Measurements from ENCODE around the gene ZNF230. TPM values are rescaled to one million over a fixed set of nuclear protein-coding genes. Genes with fewer than 3 reads are reported as not detected.
A peak's percentile ranks its signal among the peaks of the same experiment; 100 is the strongest.

Gene ZNF230
- total RNA-seq, 1 experiment from 2014 or later: 4.0 TPM

- Histone ChIP-seq H3K9me3 (ENCODE audit: insufficient read depth, low read depth) (0 out of 2 replicates have a peak, but pooled peaks cover 3% of the 10 kb centered on the region), H3K4me2 (peak overlapping the region; percentile 79), H3K36me3 (ENCODE audit: low read depth) (peaks cover 4% of the 10 kb centered on the region; the same call in 1 of the 2 replicates), H3K4me1 (replicated peaks; ENCODE audit: insufficient read depth) (no peaks in the 10 kb centered on the region; the same call in 1 of the 2 replicates), H3F3A (ENCODE audit: insufficient read depth, low read depth) (no peaks in the 10 kb centered on the region), H4K20me1 (ENCODE audit: insufficient read depth) (no peaks in the 10 kb centered on the region), H3K27me3 (ENCODE audit: insufficient read depth, low read depth) (no peaks in the 10 kb centered on the region), H2AFZ (peak overlapping the region; percentile 96), H3K4me3 (peak overlapping the region; percentile 82), H3K79me2 (ENCODE audit: low read depth) (peaks cover 11% of the 10 kb centered on the region), H3K9me2 (ENCODE audit: insufficient read depth) (no peaks in the 10 kb centered on the region), H3K27ac (0 out of 2 replicates have a peak overlapping the region, but pooled peaks have one; percentile 4)
- intact Hi-C loops (cut with micrococcal nuclease; ENCODE audit: unreplicated experiment): loop anchor here (10.0 kb wide), 1 partner anchor 321 kb away; the partner anchor contains the start of gene ZNF235
- DNase-seq: no peak
- no TSS peak for BruUV-seq (replicated peaks)
- TF ChIP-seq CTCF (conservative IDR thresholded peaks at IDR 0.05) (no peak), EZH2 (IDR thresholded peaks at IDR 0.05; ENCODE audit: low read depth) (no peak)
- POLR2A ChIA-PET (ENCODE audit: unreplicated experiment): no interaction called here
- CTCF ChIA-PET: no interaction called here
Measured at GRCh38 chr19:43983544-43983911, 19.2 kb upstream of the ZNF230 start.

- BruUV-seq (replicated peaks): no TSS peak
- no peaks in the 10 kb centered on the region for H3F3A ChIP-seq (ENCODE audit: insufficient read depth, low read depth)
- H3K4me3 ChIP-seq: peak within 1 kb of the TSS; percentile 82
- CTCF ChIA-PET: no interaction called here
- H3K4me2 ChIP-seq: peak within 1 kb of the TSS; percentile 79
- DNase-seq: peak; percentile 84 to 94
- no peak for TF ChIP-seq CTCF (conservative IDR thresholded peaks at IDR 0.05)
- TF ChIP-seq EZH2 (IDR thresholded peaks at IDR 0.05; ENCODE audit: low read depth): no peak
- intact Hi-C loops (cut with micrococcal nuclease; ENCODE audit: unreplicated experiment): loop anchor here (1.0 to 10.0 kb wide), 6 partner anchors 18 to 321 kb away; partner anchors contain the start of genes ZNF221, ZNF224, ZNF225 and ZNF230
- 0 out of 2 replicates have a peak within 1 kb of the TSS, but pooled peaks have one; percentile 4 for H3K27ac ChIP-seq
- no peaks in the 10 kb centered on the region for H3K27me3 ChIP-seq (ENCODE audit: insufficient read depth, low read depth)
- no peaks in the 10 kb centered on the region for H4K20me1 ChIP-seq (ENCODE audit: insufficient read depth)
- H3K4me1 ChIP-seq (replicated peaks; ENCODE audit: insufficient read depth): no peaks in the 10 kb centered on the region; the same call in 1 of the 2 replicates
- H3K36me3 ChIP-seq (ENCODE audit: low read depth): peaks cover 9% of the 10 kb centered on the region
- H3K9me3 ChIP-seq (ENCODE audit: insufficient read depth, low read depth): 0 out of 2 replicates have a peak, but pooled peaks cover 3% of the 10 kb centered on the region
- peaks cover 11% of the 10 kb centered on the region for H3K79me2 ChIP-seq (ENCODE audit: low read depth)
- peak within 1 kb of the TSS; percentile 96 for H2AFZ ChIP-seq
- no peaks in the 10 kb centered on the region for H3K9me2 ChIP-seq (ENCODE audit: insufficient read depth)
- POLR2A ChIA-PET (ENCODE audit: unreplicated experiment): no interaction called here
Measured at GRCh38 chr19:43983912-43984686, 18.7 kb upstream of the ZNF230 start, which contains the start of gene ZNF155. Gene ZNF155, plus strand, starts transcription at chr19:43984188. Its CDS starts 4,356 bp downstream, at chr19:43988544.

- TF ChIP-seq CTCF (conservative IDR thresholded peaks at IDR 0.05) (no peak), EZH2 (IDR thresholded peaks at IDR 0.05; ENCODE audit: low read depth) (no peak)
- CTCF ChIA-PET: no interaction called here
- Histone ChIP-seq H3K9me2 (ENCODE audit: insufficient read depth) (no peaks in the 10 kb centered on the region), H3K4me1 (replicated peaks; ENCODE audit: insufficient read depth) (no peaks in the 10 kb centered on the region; the same call in 1 of the 2 replicates), H3K4me3 (peak overlapping the region; percentile 82), H3K27me3 (ENCODE audit: insufficient read depth, low read depth) (no peaks in the 10 kb centered on the region), H3K27ac (no peak overlapping the region), H3K36me3 (ENCODE audit: low read depth) (peaks cover 15% of the 10 kb centered on the region), H3K9me3 (ENCODE audit: insufficient read depth, low read depth) (0 out of 2 replicates have a peak, but pooled peaks cover 3% of the 10 kb centered on the region), H4K20me1 (ENCODE audit: insufficient read depth) (no peaks in the 10 kb centered on the region), H3K79me2 (ENCODE audit: low read depth) (peaks cover 11% of the 10 kb centered on the region), H3F3A (ENCODE audit: insufficient read depth, low read depth) (no peaks in the 10 kb centered on the region), H3K4me2 (peak overlapping the region; percentile 79), H2AFZ (peak overlapping the region; percentile 96)
- intact Hi-C loops (cut with micrococcal nuclease; ENCODE audit: unreplicated experiment): loop anchor here (1.0 to 10.0 kb wide), 6 partner anchors 18 to 320 kb away; partner anchors contain the start of genes ZNF221, ZNF224, ZNF225 and ZNF230
- BruUV-seq (replicated peaks): TSS peak; percentile 71
- DNase-seq: no peak
- POLR2A ChIA-PET (ENCODE audit: unreplicated experiment): no interaction called here
Measured at GRCh38 chr19:43984687-43985000, 18.1 kb upstream of the ZNF230 start.
